Prostate gland (tissue), 2 donors: ENCODE data around the gene OR2AK2. TPM values are rescaled to one million over a fixed set of nuclear protein-coding genes. Genes with fewer than 3 reads are reported as not detected.
A peak's percentile ranks its signal among the peaks of the same experiment; 100 is the strongest.
"Not testable (repeated sequence)": the region's sequence is repeated elsewhere in the genome, so short reads cannot be mapped to it uniquely, and the experiment has no call there.

Experiments
- DNase-seq: peaks from one replicate; pipeline ENCODE4 v3.0.0-alpha.2; 2019; ENCODE audit warnings: low spot score
- H3K27ac ChIP-seq, 2 donors: fragments of 200-600 bp; sonication (generic); 2 replicates each; pipeline ENCODE4 v1.5.1; 2017 to 2019
- H3K27me3 ChIP-seq: fragments of 200-600 bp; sonication (generic); replicated peaks from 2 replicates; pipeline ENCODE4 v1.5.1; 2019; ENCODE audit not compliant: insufficient read depth
- H3K36me3 ChIP-seq, 2 donors: fragments of 200-600 bp; sonication (generic); 1 replicate in 1 of 2; 2 replicates in 1 of 2; pipeline versions ENCODE4 v1.5.1 to v1.8.1; 2017 to 2019
- H3K4me1 ChIP-seq: fragments of 200-600 bp; sonication (generic); replicated peaks from 2 replicates; pipeline ENCODE4 v1.5.1; 2019
- H3K4me3 ChIP-seq, 2 donors: fragments of 200-600 bp; sonication (generic); 2 replicates each; pipeline ENCODE4 v1.5.1; 2017 to 2019
- H3K9me3 ChIP-seq: fragments of 200-600 bp; sonication (generic); 2 replicates; pipeline ENCODE4 v1.5.1; 2017
- CTCF ChIP-seq, 4 experiments: fragments of 200-600 bp in 2 of 4; fragments of 450-650 bp in 2 of 4; sonication (generic) in 2 of 4; IDR thresholded peaks; 1 replicate in 3 of 4; 2 replicates in 1 of 4; pipeline ENCODE4 v1.5.1; 2016 to 2019; ENCODE audit warnings: antibody characterized with exemption in 4 of 4, mild to moderate bottlenecking in 2 of 4, moderate library complexity in 2 of 4
- POLR2A ChIP-seq: fragments of 450-650 bp; IDR thresholded peaks from one replicate; pipeline ENCODE4 v1.6.1; 2016; ENCODE audit warnings: antibody characterized with exemption, mild to moderate bottlenecking
- POLR2AphosphoS5 ChIP-seq: sonication (generic); formaldehyde crosslinking; IDR thresholded peaks from one replicate; pipeline ENCODE4 v1.6.1; 2017; ENCODE audit warnings: antibody characterized with exemption
- WGBS: methylation state at CpG from one replicate; pipeline ENCODE4 v1.1.5; 2018; 5-methylcytosine and 5-hydroxymethylcytosine counted together
- intact Hi-C: fragments of 100-400 bp; cut with DNase I; formaldehyde crosslinking; loops from one replicate; pipeline ENCODE4 v1.14.2; 2022
- total RNA-seq, 2 donors: library from RNA; depleted of rRNA; stranded (reverse); fragments of >200 nt; gene quantifications; one replicate each; pipeline ENCODE4 v1.1.0, GENCODE V29; 2016

The OR2AK2 gene
- total RNA-seq, 2 donors from 2014 or later, result not detected

DNA sequence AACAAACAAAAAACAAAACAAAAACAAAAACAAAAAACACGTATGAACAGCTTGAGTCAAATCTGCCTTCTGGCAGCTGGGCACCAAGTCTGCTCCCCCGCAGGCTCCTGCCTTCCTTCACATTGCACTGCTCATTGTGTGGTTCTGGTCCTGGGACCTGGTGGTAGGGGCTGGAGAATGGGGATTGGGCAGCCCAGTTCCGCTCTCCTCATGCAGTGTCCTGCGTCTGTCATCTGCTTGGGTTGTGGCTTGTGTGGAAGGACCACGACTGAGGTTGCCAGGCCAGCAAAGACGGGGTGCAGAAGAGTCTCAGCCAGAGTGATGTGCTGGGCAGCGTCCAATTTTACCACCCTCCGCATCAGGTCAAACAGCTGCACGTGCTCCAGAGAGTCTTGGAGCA lies 29.3 kb upstream of the OR2AK2 start:
- DNase-seq, result no peak
- H3K27ac ChIP-seq, result no peak overlapping the region
- H3K27me3 ChIP-seq, result no peaks in the 10 kb centered on the region
- no peaks in the 10 kb centered on the region for H3K36me3 ChIP-seq
- intact Hi-C loops, result no loop called here
- TF ChIP-seq POLR2A, result no peak
- TF ChIP-seq CTCF (IDR thresholded peaks at IDR 0.05), result no peak
- TF ChIP-seq POLR2AphosphoS5, result no peak
- H3K4me1 ChIP-seq, result no peaks in the 10 kb centered on the region
- WGBS, result 93% methylated on average over 9 of the region's 9 CpGs
- H3K9me3 ChIP-seq, result no peaks in the 10 kb centered on the region
- no peak overlapping the region for H3K4me3 ChIP-seq

DNA sequence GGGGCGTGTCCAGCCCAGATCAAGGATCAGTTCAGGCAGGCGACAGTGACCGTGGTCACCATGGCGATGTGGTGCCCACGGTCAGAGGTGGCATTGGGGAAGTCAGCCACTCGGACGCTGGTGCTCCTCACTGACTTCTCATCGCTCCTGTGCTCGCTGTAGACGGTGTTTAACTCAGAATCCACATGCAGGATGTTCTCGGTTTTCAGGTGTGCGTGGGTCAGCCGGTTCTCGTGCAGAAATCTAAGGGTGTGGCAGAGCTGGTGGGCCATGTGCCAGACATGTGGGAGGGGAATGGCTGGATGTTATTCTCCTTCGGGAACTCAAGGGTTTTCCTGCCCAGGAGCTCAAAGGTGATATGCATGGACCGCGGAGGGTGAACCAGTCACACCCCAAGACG lies 28.6 kb upstream of the OR2AK2 start:
- WGBS, result 90% methylated on average over 18 of the region's 18 CpGs
- no peaks in the 10 kb centered on the region for H3K36me3 ChIP-seq

DNA sequence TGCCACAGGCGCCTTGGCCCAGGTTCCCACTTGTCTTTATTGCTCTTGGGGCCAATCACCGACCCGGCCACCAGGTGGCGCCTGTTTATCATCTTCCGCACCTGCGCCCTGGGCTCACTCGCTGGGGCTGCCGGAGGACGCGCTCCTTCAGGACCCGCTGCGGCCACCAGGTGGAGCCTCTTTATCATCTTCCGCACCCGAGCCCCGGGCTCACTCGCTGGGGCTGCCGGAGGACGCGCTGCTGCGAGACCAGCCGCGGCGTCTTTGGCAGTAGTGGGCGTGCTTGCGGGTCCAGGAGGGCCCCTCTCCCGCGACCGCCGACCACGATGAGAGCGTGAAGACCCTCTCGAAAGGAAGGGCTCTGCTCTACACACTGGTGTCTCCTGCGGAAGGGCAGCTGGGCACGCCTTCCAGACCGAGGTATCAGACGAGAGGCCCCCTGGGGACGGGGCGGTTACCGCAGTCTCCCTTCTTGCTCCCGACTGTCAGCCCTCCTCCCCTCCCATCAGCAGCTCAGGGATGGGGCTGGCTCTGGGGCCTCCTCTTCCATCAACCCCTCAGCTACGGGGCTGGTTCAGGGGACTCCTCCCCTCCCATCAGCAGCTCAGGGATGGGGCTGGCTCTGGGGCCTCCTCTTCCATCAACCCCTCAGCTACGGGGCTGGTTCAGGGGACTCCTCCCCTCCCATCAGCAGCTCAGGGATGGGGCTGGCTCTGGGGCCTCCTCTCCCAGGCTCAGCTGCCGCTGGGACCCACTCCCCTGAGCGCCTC lies 27.9 kb upstream of the OR2AK2 start:
- H3K4me3 ChIP-seq, result peak overlapping the region; percentile 11 to 25
- WGBS, result 19% methylated on average over 41 of the region's 44 CpGs
- H3K4me1 ChIP-seq, H3K27ac ChIP-seq, H3K27me3 ChIP-seq, H3K9me3 ChIP-seq, intact Hi-C loops, H3K36me3 ChIP-seq: not testable (repeated sequence)
- peak; percentile 35 for DNase-seq
- peak in 3 of 4 experiments; percentile 42 to 74 (median 62) for TF ChIP-seq CTCF (IDR thresholded peaks at IDR 0.05)
- peak; percentile 22 for TF ChIP-seq POLR2AphosphoS5

More for the DNA sequence above, 28.6 kb upstream of the OR2AK2 start:
- Histone ChIP-seq H3K4me3 (no peak overlapping the region), H3K27ac (no peak overlapping the region), H3K4me1 (no peaks in the 10 kb centered on the region), H3K9me3 (no peaks in the 10 kb centered on the region), H3K27me3 (no peaks in the 10 kb centered on the region)
- intact Hi-C loops, result no loop called here
- no peak for TF ChIP-seq CTCF (IDR thresholded peaks at IDR 0.05)
- DNase-seq, result no peak

DNA sequence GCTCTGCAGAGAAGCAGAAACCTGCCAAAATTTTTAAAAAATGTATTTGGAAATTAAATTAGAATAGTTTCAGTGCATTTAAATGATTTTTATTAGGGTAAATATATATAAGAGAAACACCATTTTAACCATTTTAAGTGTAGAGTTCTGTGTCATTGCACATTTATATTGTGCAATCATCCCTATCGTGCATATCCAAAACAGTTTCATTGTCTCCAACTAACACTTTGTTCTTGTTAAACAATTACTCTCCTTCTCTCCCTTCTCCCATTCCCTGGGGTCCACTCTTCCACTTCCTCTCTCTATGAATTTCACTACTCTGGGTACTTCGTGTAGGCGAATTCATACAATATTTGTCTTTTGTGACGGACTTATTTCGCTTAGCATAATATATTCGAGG lies 22.4 kb upstream of the OR2AK2 start:
- no peak for TF ChIP-seq POLR2AphosphoS5
- TF ChIP-seq POLR2A, result no peak
- TF ChIP-seq CTCF (IDR thresholded peaks at IDR 0.05), result no peak
- DNase-seq, result no peak
- no peaks in the 10 kb centered on the region for H3K9me3 ChIP-seq
- H3K27ac ChIP-seq, result no peak overlapping the region
- H3K36me3 ChIP-seq, result no peaks in the 10 kb centered on the region
- intact Hi-C loops, result no loop called here
- no peaks in the 10 kb centered on the region for H3K4me1 ChIP-seq
- 89% methylated on average over 6 of the region's 6 CpGs for WGBS
- no peak overlapping the region for H3K4me3 ChIP-seq
- H3K27me3 ChIP-seq, result no peaks in the 10 kb centered on the region

DNA sequence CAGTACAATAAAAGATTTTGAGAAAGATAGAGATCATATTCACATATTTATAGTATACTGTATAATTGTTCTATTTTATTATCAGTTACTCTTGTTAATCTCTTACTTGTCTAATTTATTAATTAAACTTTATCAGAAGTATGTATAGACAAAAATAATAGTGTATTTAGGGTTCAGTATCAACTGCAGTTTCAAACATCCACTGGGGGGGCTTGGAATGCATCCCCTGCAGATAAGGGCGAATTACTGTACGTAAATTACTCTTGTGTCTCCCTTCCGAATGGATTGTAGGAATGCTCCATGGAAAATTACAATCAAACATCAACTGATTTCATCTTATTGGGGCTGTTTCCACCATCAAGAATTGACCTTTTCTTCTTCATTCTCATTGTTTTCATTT lies 16.5 kb upstream of the OR2AK2 start, which contains the start of gene OR2L8:
OR2L8 (plus strand) TSS at position 301 of the 400 bp plus-strand sequence; CDS start at position 301, 0 bp downstream.
- Histone ChIP-seq H3K4me3 (no peak within 1 kb of the TSS), H3K36me3 (no peaks in the 10 kb centered on the region), H3K4me1 (no peaks in the 10 kb centered on the region), H3K27me3 (no peaks in the 10 kb centered on the region), H3K27ac (no peak within 1 kb of the TSS), H3K9me3 (no peaks in the 10 kb centered on the region)
- no peak for DNase-seq
- TF ChIP-seq CTCF (IDR thresholded peaks at IDR 0.05) (no peak), POLR2AphosphoS5 (no peak), POLR2A (no peak)
- intact Hi-C loops, result no loop called here
- WGBS, result 92% methylated on average over 3 of the region's 3 CpGs
